SU-DHL-6 (cell line): ENCODE data around the gene SUGCT.

Experiments used
- H2AFZ ChIP-seq: fragments of 200-600 bp; sonication (generic); 2 replicates; pipeline ENCODE4 v1.6.1; 2014; ENCODE audit warnings: low read depth, mild to moderate bottlenecking, moderate library complexity, mixed read lengths, antibody characterized with exemption, low read length; ENCODE audit not compliant: severe bottlenecking
- H3F3A ChIP-seq: fragments of 200-600 bp; shearing (Covaris generic); 2 replicates; pipeline ENCODE4 v1.6.0; 2016; ENCODE audit warnings: antibody characterized with exemption, mild to moderate bottlenecking; ENCODE audit not compliant: insufficient read depth
- H3K27ac ChIP-seq: fragments of 200-600 bp; sonication (generic); 2 replicates; pipeline ENCODE4 v1.5.1; 2016; ENCODE audit warnings: low read depth, mild to moderate bottlenecking, low read length, moderate library complexity, mixed read lengths
- H3K27me3 ChIP-seq: fragments of 200-600 bp; sonication (generic), shearing (Covaris generic); 2 replicates; pipeline ENCODE4 v1.6.0; 2014; ENCODE audit warnings: mild to moderate bottlenecking, low read length
- H3K36me3 ChIP-seq: fragments of 200-600 bp; sonication (generic); 2 replicates; pipeline ENCODE4 v1.6.1; 2014; ENCODE audit warnings: mild to moderate bottlenecking, low read length, mixed read lengths
- H3K4me2 ChIP-seq: fragments of 300-600, 200-600 bp; shearing (Covaris generic), sonication (generic); 2 replicates; pipeline ENCODE4 v1.6.0; 2014; ENCODE audit warnings: low read length, low read depth, mild to moderate bottlenecking; ENCODE audit not compliant: poor library complexity, severe bottlenecking
- H3K4me3 ChIP-seq: fragments of 200-600 bp; sonication (generic); 2 replicates; pipeline ENCODE4 v1.5.1; 2014; ENCODE audit warnings: antibody characterized with exemption, low read length, mild to moderate bottlenecking, mixed read lengths; ENCODE audit not compliant: insufficient read depth, poor library complexity, severe bottlenecking
- H3K79me2 ChIP-seq: fragments of 200-600 bp; sonication (generic); 2 replicates; pipeline ENCODE4 v1.6.1; 2014; ENCODE audit warnings: mild to moderate bottlenecking, low read length, moderate library complexity; ENCODE audit not compliant: insufficient read depth
- H3K9ac ChIP-seq: fragments of 200-600 bp; sonication (generic); 2 replicates; pipeline ENCODE4 v1.7.0; 2014; ENCODE audit warnings: mild to moderate bottlenecking, low read length
- H3K9me2 ChIP-seq: fragments of 200-600 bp; sonication (generic); replicated peaks from 2 replicates; pipeline ENCODE4 v1.6.1; 2014; ENCODE audit warnings: low read length; ENCODE audit not compliant: insufficient read depth
- H3K9me3 ChIP-seq: fragments of 200-600 bp; sonication (generic); 2 replicates; pipeline ENCODE4 v1.6.1; 2014; ENCODE audit warnings: low read length, mixed read lengths; ENCODE audit not compliant: insufficient read depth
- H4K20me1 ChIP-seq: fragments of 200-600 bp; sonication (generic); 2 replicates; pipeline ENCODE4 v1.6.1; 2014; ENCODE audit warnings: low read depth, mild to moderate bottlenecking, antibody characterized with exemption, low read length, moderate library complexity, mixed read lengths
- CTCF ChIP-seq: fragments of 200-600 bp; sonication (generic); IDR thresholded peaks from one replicate; pipeline ENCODE4 v1.5.1; 2017; ENCODE audit warnings: antibody characterized with exemption, mild to moderate bottlenecking, low read length, moderate library complexity; ENCODE audit not compliant: insufficient read depth, poor library complexity, severe bottlenecking
- EZH2phosphoT487 ChIP-seq: fragments of 200-600 bp; sonication (generic), shearing (Covaris generic); conservative IDR thresholded peaks from 2 replicates; pipeline ENCODE4 v1.6.1; 2018; ENCODE audit warnings: mild to moderate bottlenecking, antibody characterized with exemption, low read length, moderate library complexity, mixed read lengths

Gene SUGCT

GRCh38 chr7:40297741-40298311 is 163.0 kb downstream of the SUGCT start:
- H3K27ac ChIP-seq, result no peak overlapping the region
- H3F3A ChIP-seq, result no peaks in the 10 kb centered on the region
- H3K9ac ChIP-seq, result no peak overlapping the region
- H3K9me3 ChIP-seq, result no peaks in the 10 kb centered on the region
- no peak overlapping the region for H2AFZ ChIP-seq
- H3K36me3 ChIP-seq, result no peaks in the 10 kb centered on the region
- no peak overlapping the region for H3K4me2 ChIP-seq
- no peak for TF ChIP-seq EZH2phosphoT487
- no peak for TF ChIP-seq CTCF
- H3K27me3 ChIP-seq, result no peaks in the 10 kb centered on the region
- H4K20me1 ChIP-seq, result no peaks in the 10 kb centered on the region
- no peaks in the 10 kb centered on the region for H3K9me2 ChIP-seq
- no peak overlapping the region for H3K4me3 ChIP-seq
- no peaks in the 10 kb centered on the region for H3K79me2 ChIP-seq

GRCh38 chr7:40298421-40298820 is 163.6 kb downstream of the SUGCT start:
- no peaks in the 10 kb centered on the region for H3K79me2 ChIP-seq
- H3K4me2 ChIP-seq, result no peak overlapping the region
- no peak overlapping the region for H3K9ac ChIP-seq
- no peak for TF ChIP-seq CTCF
- no peak for TF ChIP-seq EZH2phosphoT487
- no peaks in the 10 kb centered on the region for H3K9me3 ChIP-seq
- no peaks in the 10 kb centered on the region for H3F3A ChIP-seq
- no peaks in the 10 kb centered on the region for H3K27me3 ChIP-seq
- no peaks in the 10 kb centered on the region for H4K20me1 ChIP-seq
- no peak overlapping the region for H3K27ac ChIP-seq
- no peak overlapping the region for H3K4me3 ChIP-seq
- H2AFZ ChIP-seq, result no peak overlapping the region
- no peaks in the 10 kb centered on the region for H3K36me3 ChIP-seq
- H3K9me2 ChIP-seq, result no peaks in the 10 kb centered on the region

- Histone ChIP-seq H3K27ac (no peak overlapping the region), H3K79me2 (no peaks in the 10 kb centered on the region), H3K4me3 (no peak overlapping the region), H4K20me1 (no peaks in the 10 kb centered on the region), H3K4me2 (no peak overlapping the region), H3K9me3 (no peaks in the 10 kb centered on the region), H3K27me3 (no peaks in the 10 kb centered on the region), H3K9ac (no peak overlapping the region), H3F3A (no peaks in the 10 kb centered on the region), H3K36me3 (no peaks in the 10 kb centered on the region), H2AFZ (no peak overlapping the region), H3K9me2 (no peaks in the 10 kb centered on the region)
- no peak for TF ChIP-seq EZH2phosphoT487
- no peak for TF ChIP-seq CTCF
Measured at GRCh38 chr7:40299097-40299496, 164.3 kb downstream of the SUGCT start.
